Cortex of kidney (tissue), 1 donor: ENCODE data around the gene OR6F1.
"Not testable (repeated sequence)": the region's sequence is repeated elsewhere in the genome, so short reads cannot be mapped to it uniquely, and the experiment has no call there.

Experiments used
- DNase-seq: peaks from one replicate; lab custom pipeline; 2025; lab: John Stamatoyannopoulos, UW

OR6F1 gene

DNA sequence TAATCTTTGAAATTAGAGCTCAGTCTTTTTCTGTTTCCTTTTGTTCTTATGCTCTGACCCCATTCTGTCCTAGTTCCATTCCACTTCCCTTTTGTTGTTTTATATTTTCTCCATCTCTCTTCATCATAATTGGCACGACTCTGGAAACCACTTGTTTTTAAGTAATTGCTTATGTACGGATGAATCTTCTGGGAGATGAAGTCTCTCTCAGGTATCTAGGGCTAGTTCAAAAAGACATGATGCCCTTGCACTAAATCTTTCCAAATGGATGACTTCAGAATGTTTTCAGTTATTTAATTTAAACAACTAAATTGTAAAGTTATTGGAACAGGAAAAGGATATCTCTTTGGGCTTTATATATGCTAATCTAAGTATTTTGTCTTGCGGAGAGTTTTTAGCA lies at the start of gene OR6F1:
Gene OR6F1 (minus strand): TSS at position 101 of the 400 bp plus-strand sequence. CDS start 3,891 bp downstream, outside the sequence.
- no peak for DNase-seq

DNA sequence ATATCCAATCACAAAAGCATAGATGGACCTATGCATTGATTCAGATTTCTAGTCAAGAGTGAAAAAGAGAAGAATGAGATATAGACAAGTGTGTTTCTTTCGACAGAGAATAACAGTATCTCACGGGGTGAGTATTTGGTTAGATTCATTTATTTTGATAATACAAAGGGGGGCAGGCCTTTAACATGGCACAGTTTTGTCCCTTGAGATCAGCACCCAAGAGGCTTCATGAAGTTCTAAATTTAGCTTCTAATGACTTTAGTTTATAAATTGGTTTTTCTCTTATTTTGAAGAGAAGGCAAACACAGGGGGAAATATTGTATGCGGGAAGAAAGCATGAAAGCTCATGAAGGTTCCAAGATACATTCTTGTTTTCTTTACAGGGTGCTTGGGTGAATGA lies 44.0 kb upstream of the OR6F1 start, which contains the start of gene OR1C1:
Gene OR1C1 (minus strand): TSS at position 101 of the 400 bp plus-strand sequence. CDS start 2,150 bp downstream, outside the sequence.
- no peak for DNase-seq

GRCh38 chr1:247754311-247754710 lies 37.9 kb upstream of the OR6F1 start:
- not testable (repeated sequence) for DNase-seq

- no peak for DNase-seq
Observed at GRCh38 chr1:247749870-247750269, 33.4 kb upstream of the OR6F1 start.

GRCh38 chr1:247748041-247748440 lies 31.6 kb upstream of the OR6F1 start, which contains the start of gene OR14A2:
TSS of gene OR14A2 (minus strand) at chr1:247748141.
- DNase-seq, result no peak

DNA sequence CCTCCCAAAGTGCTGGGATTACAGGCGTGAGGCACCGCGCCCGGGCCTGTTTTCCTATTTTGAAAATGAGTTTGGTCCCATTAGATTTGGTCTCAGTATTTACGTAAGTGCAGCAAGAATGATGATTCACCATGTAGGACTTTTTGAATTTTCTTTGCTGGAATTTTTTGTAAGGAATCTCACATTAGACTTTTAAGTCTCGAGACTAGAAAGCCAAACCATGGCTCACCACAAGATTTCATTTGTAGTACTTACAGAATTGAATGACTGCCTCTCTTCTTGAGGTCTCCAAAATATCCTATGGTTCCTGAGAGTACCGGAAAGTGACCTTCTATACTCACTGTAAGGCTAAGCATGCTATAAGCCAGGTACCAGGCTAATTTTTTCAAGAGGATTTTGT lies 31.2 kb upstream of the OR6F1 start:
- DNase-seq, result no peak

GRCh38 chr1:247746391-247746935 lies 30.0 kb upstream of the OR6F1 start:
- no peak for DNase-seq

GRCh38 chr1:247742215-247742760 lies 25.8 kb upstream of the OR6F1 start:
- DNase-seq, result not testable (repeated sequence)

- DNase-seq, result no peak
Observed at GRCh38 chr1:247741756-247742155, 25.3 kb upstream of the OR6F1 start.

- no peak for DNase-seq
Observed at GRCh38 chr1:247740721-247741120, 24.3 kb upstream of the OR6F1 start.

DNA sequence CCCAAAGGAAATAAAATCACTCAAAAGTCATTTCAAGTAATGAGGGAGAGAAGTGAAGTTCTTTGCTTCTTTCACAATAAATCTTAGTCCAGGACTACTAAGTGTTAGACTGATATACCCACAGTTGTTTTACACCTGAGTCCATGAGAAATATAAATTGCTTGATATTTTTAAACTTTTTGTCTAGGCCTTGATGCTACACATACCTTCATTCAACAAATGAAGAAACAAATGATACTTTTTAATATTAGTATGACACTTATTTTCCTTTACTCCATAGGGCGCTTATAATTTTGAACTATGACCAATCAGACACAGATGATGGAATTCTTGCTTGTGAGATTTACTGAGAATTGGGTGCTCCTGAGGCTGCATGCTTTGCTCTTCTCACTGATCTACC lies 21.9 kb upstream of the OR6F1 start, which contains the start of gene OR14K1:
Gene OR14K1 (plus strand): TSS at position 301 of the 400 bp plus-strand sequence. CDS start 0 bp downstream, at position 301.
- no peak for DNase-seq

DNA sequence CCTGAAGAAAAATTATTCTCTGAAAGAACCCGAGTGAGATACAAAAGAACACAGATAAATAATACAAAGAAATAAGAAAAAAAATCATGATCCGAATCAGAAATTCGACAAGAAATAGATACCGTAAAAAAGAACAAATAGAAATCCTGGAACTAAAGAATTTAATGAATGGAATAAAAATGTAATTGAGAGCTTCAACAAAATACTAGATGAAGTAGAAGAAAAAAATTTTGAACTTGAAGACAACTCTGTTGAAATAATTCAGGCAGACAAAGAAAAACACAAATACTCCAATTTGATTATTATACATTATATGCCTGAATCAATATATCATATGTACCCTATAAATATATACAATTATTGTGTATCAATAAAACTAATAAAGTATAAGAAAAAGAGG lies 4.8 kb upstream of the OR6F1 start:
- DNase-seq, result no peak

GRCh38 chr1:247713753-247714152 lies 2.7 kb downstream of the OR6F1 start:
- no peak for DNase-seq

DNA sequence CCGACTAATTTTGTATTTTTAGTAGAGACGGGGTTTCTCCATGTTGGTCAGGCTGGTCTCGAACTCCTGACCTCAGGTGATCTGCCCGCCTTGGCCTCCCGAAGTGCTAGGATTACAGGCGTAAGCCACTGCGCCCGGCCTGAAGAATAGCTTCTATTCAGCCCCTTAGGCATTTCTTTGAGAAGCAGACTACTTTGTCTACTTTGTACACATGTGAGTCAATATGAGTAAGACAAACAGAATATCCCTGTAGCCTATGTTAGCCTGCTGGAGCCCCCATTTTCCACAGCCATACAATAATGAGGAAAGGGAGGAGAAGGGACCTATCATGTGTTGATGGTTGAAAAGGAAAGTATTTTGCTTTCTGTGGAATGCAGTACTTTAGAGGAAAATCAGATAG lies 5.8 kb downstream of the OR6F1 start:
- not testable (repeated sequence) for DNase-seq

GRCh38 chr1:247701338-247701737 lies 15.1 kb downstream of the OR6F1 start:
- no peak for DNase-seq

GRCh38 chr1:247681288-247681897 lies 35.1 kb downstream of the OR6F1 start:
- DNase-seq, result no peak

DNA sequence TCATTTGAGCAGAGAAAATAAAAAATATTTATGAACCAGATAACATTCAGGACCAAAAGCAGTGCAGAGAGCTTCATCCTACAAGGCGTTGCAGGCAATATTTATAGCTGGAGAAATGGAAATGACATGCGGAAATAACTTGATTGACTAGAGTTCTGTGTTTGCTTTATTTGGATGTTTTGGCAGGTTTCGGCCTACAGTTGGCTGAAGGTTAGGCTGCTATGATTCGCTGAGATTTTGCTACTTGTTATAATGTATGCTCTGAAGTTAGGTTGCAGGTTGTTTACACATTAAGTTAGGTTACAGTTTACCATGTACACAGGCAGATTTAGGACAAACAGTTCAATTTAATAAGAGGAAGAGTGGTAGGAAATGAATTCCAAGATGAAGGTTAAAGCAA lies 36.3 kb downstream of the OR6F1 start:
- no peak for DNase-seq

GRCh38 chr1:247679639-247680038 lies 36.8 kb downstream of the OR6F1 start, which contains the start of gene OR13G1:
TSS of gene OR13G1 (minus strand) at chr1:247679739. CDS start at chr1:247673041, 6,698 bp downstream.
- DNase-seq, result no peak

DNA sequence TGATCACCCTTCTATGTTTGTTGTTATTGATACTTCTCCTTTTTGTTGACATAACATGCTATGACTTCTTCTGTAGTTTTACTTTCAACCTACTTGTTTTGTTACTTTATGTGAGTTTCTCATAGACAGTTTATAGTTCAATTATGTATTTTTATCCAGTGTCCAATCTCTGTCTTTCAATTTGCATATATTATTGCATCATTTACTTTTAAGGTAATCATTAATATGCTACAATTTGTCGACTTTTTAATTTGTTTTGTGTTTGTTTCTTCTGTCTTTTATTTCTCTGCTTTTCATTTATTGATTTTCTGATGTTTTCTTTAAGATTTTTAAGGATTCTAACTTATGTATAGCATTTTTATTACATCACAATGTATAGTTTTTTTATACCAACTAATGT lies 47.2 kb downstream of the OR6F1 start:
- no peak for DNase-seq
